GM21367 (cell line): Measurements from ENCODE around the gene TMEM203.

ENCODE experiments used
- ATAC-seq: cut with Tn5 transposase; IDR thresholded peaks from one replicate; pipeline ENCODE4 v1.9.1; 2021; ENCODE audit not compliant: unreplicated experiment

The TMEM203 gene

GRCh38 chr9:137219757-137220316 lies 14.4 kb upstream of the TMEM203 start:
- ATAC-seq = no peak

- no peak for ATAC-seq
Measured at GRCh38 chr9:137218754-137219271, 13.4 kb upstream of the TMEM203 start.

GRCh38 chr9:137218212-137218753 lies 12.8 kb upstream of the TMEM203 start:
- ATAC-seq = no peak

- ATAC-seq = no peak
Measured at GRCh38 chr9:137217276-137218211, 12.1 kb upstream of the TMEM203 start.

GRCh38 chr9:137216188-137216965 lies 10.9 kb upstream of the TMEM203 start:
- no peak for ATAC-seq

- ATAC-seq = no peak
Measured at GRCh38 chr9:137215196-137215986, 9.9 kb upstream of the TMEM203 start.

- ATAC-seq = no peak
Measured at GRCh38 chr9:137214620-137215019, 9.2 kb upstream of the TMEM203 start.

GRCh38 chr9:137213160-137214060 lies 8.0 kb upstream of the TMEM203 start:
- no peak for ATAC-seq

- ATAC-seq = no peak
Measured at GRCh38 chr9:137212520-137212919, 7.1 kb upstream of the TMEM203 start.

- ATAC-seq = no peak
Measured at GRCh38 chr9:137211532-137211931, 6.1 kb upstream of the TMEM203 start.

- ATAC-seq = no peak
Measured at GRCh38 chr9:137206602-137207001, 1.2 kb upstream of the TMEM203 start.

GRCh38 chr9:137204731-137205125 lies 720 bp downstream of the TMEM203 start:
- no peak for ATAC-seq

- ATAC-seq = no peak
Measured at GRCh38 chr9:137202966-137203365, 2.5 kb downstream of the TMEM203 start.

GRCh38 chr9:137201205-137201868 lies 4.1 kb downstream of the TMEM203 start:
- no peak for ATAC-seq

- peak; percentile 81 for ATAC-seq
Measured at GRCh38 chr9:137200311-137201204, 4.9 kb downstream of the TMEM203 start, which contains the start of gene TPRN. Gene TPRN (minus strand): TSS chr9:137200741. CDS start chr9:137200711, 30 bp downstream.

GRCh38 chr9:137199411-137200121 lies 5.9 kb downstream of the TMEM203 start:
- no peak for ATAC-seq

GRCh38 chr9:137198902-137199283 lies 6.6 kb downstream of the TMEM203 start:
- ATAC-seq = no peak
